Esophagus muscularis mucosa (tissue), 4 donors: ENCODE data around the gene GPX8.

Source experiments
- CTCF ChIP-seq, 3 experiments: fragments of 200-600 bp in 2 of 3; fragments of 450-650 bp in 1 of 3; sonication (generic) in 2 of 3; IDR thresholded peaks; one replicate each; pipeline ENCODE4 v1.5.1; 2017 to 2019; ENCODE audit warnings: antibody characterized with exemption in 3 of 3, mild to moderate bottlenecking in 2 of 3, moderate library complexity in 1 of 3
- EP300 ChIP-seq: sonication (generic); formaldehyde crosslinking; IDR thresholded peaks from one replicate; pipeline ENCODE4 v1.6.1; 2017; ENCODE audit warnings: antibody characterized with exemption
- POLR2A ChIP-seq: fragments of 450-650 bp; IDR thresholded peaks from one replicate; pipeline ENCODE4 v1.6.1; 2017; ENCODE audit warnings: antibody characterized with exemption, moderate library complexity, mild to moderate bottlenecking, low read depth
- POLR2AphosphoS5 ChIP-seq, 2 donors: sonication (generic); formaldehyde crosslinking; IDR thresholded peaks; one replicate each; pipeline ENCODE4 v1.6.1; 2017; ENCODE audit warnings: antibody characterized with exemption in 2 of 2

- TF ChIP-seq CTCF (IDR thresholded peaks at IDR 0.05) = no peak
- no peak for TF ChIP-seq POLR2AphosphoS5 (IDR thresholded peaks at IDR 0.05)
- no peak for TF ChIP-seq EP300
- no peak for TF ChIP-seq POLR2A
These were observed 15.8 kb downstream of the GPX8 start for GRCh38 chr5:55175781-55176175.
